NCI-H82 (cell line): ENCODE data around the gene LATS2.

Experiments
- DNase-seq: peaks from one replicate; lab custom pipeline; 2025; lab: John Stamatoyannopoulos, UW

The LATS2 gene

GRCh38 chr13:21061029-21061763 lies at the start of gene LATS2:
TSS of gene LATS2 (minus strand) at chr13:21061586. CDS start at chr13:21046026, 15,560 bp downstream.
- DNase-seq, result peak; percentile 37

GRCh38 chr13:21109168-21109567 lies 47.8 kb upstream of the LATS2 start:
- DNase-seq, result no peak

GRCh38 chr13:21106089-21106488 lies 44.7 kb upstream of the LATS2 start:
- DNase-seq, result peak; percentile 22

DNA sequence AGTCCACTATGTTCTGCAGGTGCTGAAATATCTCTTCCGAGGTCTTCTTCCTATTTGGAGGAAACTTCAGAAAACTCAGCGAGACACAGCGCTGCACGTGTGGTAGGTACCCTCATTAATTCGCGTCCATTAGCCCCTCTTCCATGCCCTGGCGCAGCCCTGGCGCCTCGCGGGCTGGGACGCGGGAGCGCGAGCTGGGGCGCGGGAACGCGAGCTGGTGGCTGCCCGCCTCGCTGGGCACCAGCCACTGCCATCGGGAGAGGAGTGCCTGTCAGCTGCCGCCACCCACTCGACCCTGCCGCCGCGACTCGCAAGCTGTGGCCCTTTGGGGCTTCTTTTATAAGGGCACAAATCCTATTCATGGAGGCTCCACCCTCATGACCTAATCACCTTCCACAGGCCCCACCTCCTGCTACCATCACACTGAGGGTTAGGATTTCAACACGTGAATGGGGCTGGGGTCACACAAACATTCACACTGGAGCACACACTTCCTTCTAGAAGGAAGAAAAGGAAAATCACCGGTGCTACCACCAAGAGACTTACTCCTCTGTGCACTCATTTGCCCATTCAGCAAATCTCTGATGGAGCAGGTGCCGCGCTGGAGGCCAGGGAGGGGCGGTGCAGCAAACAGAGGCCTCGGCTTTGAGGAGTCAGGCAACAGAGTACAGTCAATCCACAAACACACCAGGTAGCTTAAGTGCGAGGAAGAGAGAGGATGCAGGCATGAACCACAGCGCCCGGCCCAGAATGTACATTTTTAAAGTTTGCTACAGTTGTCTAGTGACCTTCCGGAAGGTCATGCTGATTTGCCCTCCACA lies 43.0 kb upstream of the LATS2 start:
- no peak for DNase-seq

DNA sequence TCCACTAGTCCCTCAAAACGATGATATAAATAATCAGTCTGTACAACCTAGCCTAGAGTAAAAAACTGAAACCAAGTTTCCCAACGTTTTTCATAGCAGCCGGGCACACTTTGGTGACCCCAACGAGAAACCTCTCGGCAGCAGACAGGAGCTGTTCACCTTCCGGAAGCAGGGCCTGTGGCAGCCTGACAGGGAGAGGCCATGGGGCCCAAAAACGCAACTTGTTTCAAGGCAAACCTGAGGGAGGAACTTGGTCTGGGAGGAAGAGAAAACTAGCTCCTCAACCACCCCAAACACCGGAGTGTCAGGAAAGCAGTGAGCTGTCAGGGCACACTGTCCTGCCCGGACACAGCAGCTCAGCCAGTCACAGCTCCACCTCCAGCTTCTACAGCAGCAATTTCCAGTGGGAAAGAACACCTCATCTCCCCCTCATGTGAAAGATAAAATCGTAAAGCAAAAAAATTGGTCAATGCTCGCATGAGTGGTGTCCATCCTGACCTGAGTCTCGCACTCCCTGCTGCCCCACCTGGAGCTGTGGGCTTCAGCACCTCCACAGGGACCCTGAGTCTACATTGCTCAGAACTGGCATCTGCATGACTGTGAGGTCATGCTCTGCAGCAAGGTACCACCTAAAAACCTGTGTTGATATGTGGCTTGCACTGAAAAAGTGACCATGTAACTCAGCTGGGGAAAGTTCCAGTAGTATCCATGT lies 40.6 kb upstream of the LATS2 start:
- DNase-seq, result no peak

GRCh38 chr13:21100994-21101757 lies 39.8 kb upstream of the LATS2 start:
- DNase-seq, result no peak

DNA sequence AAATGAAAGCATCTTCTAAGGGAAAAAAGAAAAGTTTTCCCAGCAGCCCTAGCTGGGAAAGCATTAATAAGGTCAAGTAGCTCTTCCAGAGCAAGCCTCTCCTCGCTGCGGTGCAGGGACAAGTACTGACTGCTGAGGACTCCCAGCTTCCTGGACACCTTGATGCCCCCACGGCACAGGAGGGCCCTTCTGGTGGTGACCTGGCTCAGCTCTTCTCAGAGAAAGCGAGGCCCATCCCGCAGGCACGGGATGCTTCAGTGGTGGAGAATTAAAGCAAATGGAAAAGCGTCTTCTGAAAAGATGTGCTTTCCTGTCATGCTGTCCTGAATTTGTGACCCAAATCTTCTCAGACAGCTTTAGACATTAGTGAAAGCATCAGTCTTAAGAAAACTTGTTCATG lies 38.8 kb upstream of the LATS2 start:
- DNase-seq, result no peak

GRCh38 chr13:21095311-21095710 lies 33.9 kb upstream of the LATS2 start:
- peak; percentile 80 for DNase-seq

GRCh38 chr13:21089830-21090229 lies 28.4 kb upstream of the LATS2 start:
- no peak for DNase-seq

DNA sequence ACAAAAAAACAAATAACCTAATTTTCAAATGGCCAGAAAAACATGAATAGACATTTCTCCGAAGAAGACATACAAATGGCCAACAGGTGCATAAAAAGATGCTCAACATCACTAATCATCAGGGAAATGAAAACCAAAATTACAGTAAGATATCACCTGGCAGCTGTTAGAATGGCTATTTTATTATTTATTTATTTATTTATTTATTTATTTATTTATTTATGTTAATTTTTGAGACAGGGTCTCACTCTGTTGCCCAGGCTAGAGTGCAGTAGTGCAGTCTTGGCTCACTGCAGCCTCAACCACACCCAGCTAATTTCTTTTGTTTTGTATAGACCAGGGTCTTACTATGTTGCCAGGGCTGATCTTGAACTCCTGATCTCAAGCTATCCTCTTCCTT lies 27.1 kb upstream of the LATS2 start:
- no peak for DNase-seq

- no peak for DNase-seq
Measured at GRCh38 chr13:21086929-21087328, 25.5 kb upstream of the LATS2 start.

DNA sequence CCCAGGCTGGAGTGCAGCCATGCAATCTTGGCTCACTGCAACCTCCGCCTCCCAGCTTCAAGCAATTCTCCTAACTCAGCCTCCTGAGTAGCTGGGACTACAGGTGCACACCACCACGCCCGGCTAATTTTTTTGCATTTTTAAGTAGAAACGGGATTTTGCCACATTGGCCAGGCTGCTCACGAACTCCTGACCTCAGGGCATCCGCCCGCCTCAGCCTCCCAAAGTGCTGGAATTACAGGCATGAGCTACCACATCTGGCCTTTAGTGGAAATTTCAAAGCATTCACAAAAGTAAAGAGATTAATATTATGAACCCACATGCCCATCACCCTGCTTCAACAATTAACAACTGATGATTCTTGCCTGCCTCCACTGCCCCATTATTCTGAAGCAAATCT lies 20.5 kb upstream of the LATS2 start:
- no peak for DNase-seq

GRCh38 chr13:21080593-21080891 lies 19.2 kb upstream of the LATS2 start:
- no peak for DNase-seq

- no peak for DNase-seq
Measured at GRCh38 chr13:21079761-21080592, 18.6 kb upstream of the LATS2 start.

DNA sequence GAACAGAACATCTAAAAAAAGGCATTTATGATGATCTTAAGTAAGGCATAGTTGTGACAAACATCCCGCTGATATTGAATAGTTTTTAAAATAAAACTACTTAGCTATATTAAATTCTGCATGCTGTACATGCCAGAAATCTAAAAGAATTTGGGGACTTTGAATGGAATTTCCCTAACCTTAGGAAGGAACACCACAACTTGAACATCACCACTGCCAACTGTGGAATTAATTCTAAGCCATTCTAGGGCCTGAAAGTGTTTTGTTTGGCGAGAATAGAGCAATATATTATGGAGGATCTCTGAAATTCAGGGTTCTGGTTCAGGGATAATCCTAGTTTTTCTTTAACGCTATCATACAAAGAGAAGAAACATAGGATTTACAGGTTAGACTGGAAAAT lies 17.8 kb upstream of the LATS2 start:
- DNase-seq, result no peak

DNA sequence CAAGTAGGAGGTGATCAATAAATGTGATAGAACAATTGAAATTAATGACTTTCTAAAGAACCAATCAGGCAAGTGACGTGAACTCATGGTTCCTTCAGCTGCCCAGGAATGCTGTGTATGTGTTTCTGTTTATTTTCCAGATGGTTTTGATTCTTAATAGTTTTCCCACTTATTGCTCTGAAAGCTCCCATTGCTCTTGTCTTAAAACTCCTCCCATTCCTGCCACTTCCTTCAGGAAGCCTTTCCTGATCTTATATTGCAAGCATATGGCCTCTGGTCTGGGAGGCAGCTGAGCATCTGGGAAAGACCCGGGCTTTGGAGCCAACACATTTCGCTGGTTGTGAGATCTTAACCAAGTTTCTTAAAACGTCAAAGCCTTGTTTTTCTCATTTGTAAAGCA lies 17.1 kb upstream of the LATS2 start:
- DNase-seq, result no peak

- no peak for DNase-seq
Measured at GRCh38 chr13:21077788-21078353, 16.5 kb upstream of the LATS2 start.

- no peak for DNase-seq
Measured at GRCh38 chr13:21077076-21077787, 15.8 kb upstream of the LATS2 start.

- no peak for DNase-seq
Measured at GRCh38 chr13:21076253-21076652, 14.9 kb upstream of the LATS2 start.
